ENCODE measurements around the gene ATP6V1F. TPM values are rescaled to one million over a fixed set of nuclear protein-coding genes. Genes with fewer than 3 reads are reported as not detected.

Gene ATP6V1F
- total RNA-seq, 1 experiment from 2014 or later, result 149 TPM

- CTCF ChIA-PET, result interaction anchor here (1.2 kb wide), 1 partner anchor 14 kb away, joined by 3 read pairs; no protein-coding TSS in a partner anchor
- peaks cover 2 to 23% of the 10 kb centered on the region in 2 experiments; a peak in 1 of 4 replicates for H3K36me3 ChIP-seq (ENCODE audit: control insufficient read depth in 1 of 2, insufficient read depth in 2 of 2, low read length in 2 of 2)
- intact Hi-C loops (cut with micrococcal nuclease), result no loop called here
- POLR2A ChIA-PET, result no interaction called here
- H3K79me2 ChIP-seq (ENCODE audit: insufficient read depth, low read length), result no peaks in the 10 kb centered on the region
- DNase-seq (ENCODE audit: low read depth, low spot score) (no peak), ATAC-seq (no peak)
- no peak for TF ChIP-seq EZH2phosphoT487 (IDR thresholded peaks at IDR 0.05; ENCODE audit: borderline replicate concordance)
- TF ChIP-seq SRF (IDR thresholded peaks at IDR 0.05; ENCODE audit: low read depth), result no peak
- no peak for TF ChIP-seq CBX3 (IDR thresholded peaks at IDR 0.05; ENCODE audit: low read depth)
- no peak for TF ChIP-seq CEBPB (IDR thresholded peaks at IDR 0.05; ENCODE audit: low read depth)
- no peak for TF ChIP-seq CTCF (IDR thresholded peaks at IDR 0.05 in 2 of 3, conservative IDR thresholded peaks at IDR 0.05 in 1 of 3; ENCODE audit: borderline replicate concordance in 1 of 3, insufficient read depth in 1 of 3, low read depth in 2 of 3, low read length in 2 of 3)
- no peaks in the 10 kb centered on the region for H4K20me1 ChIP-seq (ENCODE audit: insufficient read depth)
- H3K9me2 ChIP-seq (ENCODE audit: insufficient read depth), result no peaks in the 10 kb centered on the region
- H3K4me3 ChIP-seq (replicated peaks in 1 of 2; ENCODE audit: low read depth in 1 of 2, low read length in 2 of 2), result no peak overlapping the region
- no peak overlapping the region for H2AFZ ChIP-seq (ENCODE audit: low read depth, low read length, poor library complexity, severe bottlenecking)
- no peaks in the 10 kb centered on the region for H3K27me3 ChIP-seq (ENCODE audit: insufficient read depth, low read length)
- H3K4me1 ChIP-seq (ENCODE audit: control insufficient read depth in 1 of 2, insufficient read depth in 2 of 2, low read length in 2 of 2), result peaks cover 0 to 8% of the 10 kb centered on the region in 2 experiments; a peak in 2 of 4 replicates
- no peak overlapping the region for H3K27ac ChIP-seq (ENCODE audit: low read depth, low read length)
- RAD21 ChIA-PET (ENCODE audit: low non-redundant PET in 1 of 2, low total read pairs in 2 of 2, uncharacterized antibody in 2 of 2, unreplicated experiment in 2 of 2), result no interaction called here
- no TSS peak for BruUV-seq (replicated peaks)
- no peak overlapping the region for H3K4me2 ChIP-seq (ENCODE audit: low read length)
- H3K9me3 ChIP-seq (ENCODE audit: control insufficient read depth in 1 of 2, insufficient read depth in 1 of 2, low read depth in 1 of 2, low read length in 2 of 2), result no peaks in the 10 kb centered on the region
- H3K9ac ChIP-seq (ENCODE audit: low read length), result no peak overlapping the region
These were observed 16.7 kb upstream of the ATP6V1F start for GRCh38 chr7:128845987-128846386.

- no peak overlapping the region for H3K9ac ChIP-seq (ENCODE audit: low read length)
- H4K20me1 ChIP-seq (ENCODE audit: insufficient read depth), result no peaks in the 10 kb centered on the region
- ChIA-PET RAD21 (ENCODE audit: low non-redundant PET in 1 of 2, low total read pairs in 2 of 2, uncharacterized antibody in 2 of 2, unreplicated experiment in 2 of 2) (no interaction called here), CTCF (interaction anchor here (1.2 kb wide), 1 partner anchor 13 kb away, joined by 3 read pairs; no protein-coding TSS in a partner anchor), POLR2A (no interaction called here)
- H3K36me3 ChIP-seq (ENCODE audit: control insufficient read depth in 1 of 2, insufficient read depth in 2 of 2, low read length in 2 of 2), result peaks cover 2 to 17% of the 10 kb centered on the region in 2 experiments; a peak in 1 of 4 replicates
- no TSS peak for BruUV-seq (replicated peaks)
- ATAC-seq, result no peak
- no peaks in the 10 kb centered on the region for H3K27me3 ChIP-seq (ENCODE audit: insufficient read depth, low read length)
- no peaks in the 10 kb centered on the region for H3K79me2 ChIP-seq (ENCODE audit: insufficient read depth, low read length)
- H3K9me3 ChIP-seq (ENCODE audit: control insufficient read depth in 1 of 2, insufficient read depth in 1 of 2, low read depth in 1 of 2, low read length in 2 of 2), result no peaks in the 10 kb centered on the region
- intact Hi-C loops (cut with micrococcal nuclease), result no loop called here
- H3K4me2 ChIP-seq (ENCODE audit: low read length), result no peak overlapping the region
- no peak overlapping the region for H2AFZ ChIP-seq (ENCODE audit: low read depth, low read length, poor library complexity, severe bottlenecking)
- H3K27ac ChIP-seq (ENCODE audit: low read depth, low read length), result no peak overlapping the region
- H3K9me2 ChIP-seq (ENCODE audit: insufficient read depth), result no peaks in the 10 kb centered on the region
- no peak for DNase-seq (ENCODE audit: low read depth, low spot score)
- H3K4me3 ChIP-seq (replicated peaks in 1 of 2; ENCODE audit: low read depth in 1 of 2, low read length in 2 of 2), result no peak overlapping the region
- H3K4me1 ChIP-seq (ENCODE audit: control insufficient read depth in 1 of 2, insufficient read depth in 2 of 2, low read length in 2 of 2), result peaks cover 0 to 1% of the 10 kb centered on the region in 2 experiments; a peak in 1 of 4 replicates
- TF ChIP-seq SP1 (IDR thresholded peaks at IDR 0.05; ENCODE audit: low read depth) (no peak), CTCF (IDR thresholded peaks at IDR 0.05 in 2 of 3, conservative IDR thresholded peaks at IDR 0.05 in 1 of 3; ENCODE audit: borderline replicate concordance in 1 of 3, insufficient read depth in 1 of 3, low read depth in 2 of 3, low read length in 2 of 3) (no peak), ZNF274 (IDR thresholded peaks at IDR 0.05; ENCODE audit: low read depth, low read length) (no peak), EGR1 (IDR thresholded peaks at IDR 0.05; ENCODE audit: low read depth) (no peak), EZH2phosphoT487 (IDR thresholded peaks at IDR 0.05; ENCODE audit: borderline replicate concordance) (no peak), CBX3 (IDR thresholded peaks at IDR 0.05; ENCODE audit: low read depth) (no peak), TCF7L2 (IDR thresholded peaks at IDR 0.05; ENCODE audit: borderline replicate concordance, extremely low read depth, insufficient read depth, insufficient read length) (no peak), RAD21 (IDR thresholded peaks at IDR 0.05; ENCODE audit: low read depth) (no peak), ZBTB33 (IDR thresholded peaks at IDR 0.05; ENCODE audit: extremely low read depth, insufficient replicate concordance, low read length) (no peak), FOSL1 (IDR thresholded peaks at IDR 0.05; ENCODE audit: low read depth) (no peak)
These were observed 15.7 kb upstream of the ATP6V1F start for GRCh38 chr7:128846781-128847444.
